Ectodermal cell (in vitro differentiated cells): Measurements from ENCODE around the gene PIH1D1.

ENCODE experiments used
- H3K27ac ChIP-seq: 2 replicates; pipeline ENCODE4 v1.7.0; 2013; ENCODE audit warnings: mild to moderate bottlenecking, low read depth, low read length; ENCODE audit not compliant: insufficient read depth, poor library complexity, severe bottlenecking
- H3K27me3 ChIP-seq: 2 replicates; pipeline ENCODE4 v1.7.0; 2013; ENCODE audit warnings: mild to moderate bottlenecking, low read length; ENCODE audit not compliant: insufficient read depth, control insufficient read depth, poor library complexity, severe bottlenecking
- H3K36me3 ChIP-seq: one replicate; pipeline ENCODE4 v1.7.0; 2013; ENCODE audit warnings: low read length; ENCODE audit not compliant: control insufficient read depth, insufficient read depth
- H3K4me1 ChIP-seq: one replicate; pipeline ENCODE4 v1.7.0; 2013; ENCODE audit warnings: low read length; ENCODE audit not compliant: control insufficient read depth, insufficient read depth
- H3K4me3 ChIP-seq: 2 replicates; pipeline ENCODE4 v1.7.0; 2013; ENCODE audit warnings: low read depth, low read length, control low read depth; ENCODE audit not compliant: insufficient read depth
- H3K9me3 ChIP-seq: 2 replicates; pipeline ENCODE4 v1.7.0; 2013; ENCODE audit warnings: mild to moderate bottlenecking, low read length, moderate library complexity; ENCODE audit not compliant: control insufficient read depth
- WGBS, 2 experiments: methylation state at CpG; one replicate each; pipeline ENCODE4 v1.1.7; 2013; ENCODE audit warnings: missing lambda C conversion rate in 2 of 2; 5-methylcytosine and 5-hydroxymethylcytosine counted together

Gene PIH1D1

DNA sequence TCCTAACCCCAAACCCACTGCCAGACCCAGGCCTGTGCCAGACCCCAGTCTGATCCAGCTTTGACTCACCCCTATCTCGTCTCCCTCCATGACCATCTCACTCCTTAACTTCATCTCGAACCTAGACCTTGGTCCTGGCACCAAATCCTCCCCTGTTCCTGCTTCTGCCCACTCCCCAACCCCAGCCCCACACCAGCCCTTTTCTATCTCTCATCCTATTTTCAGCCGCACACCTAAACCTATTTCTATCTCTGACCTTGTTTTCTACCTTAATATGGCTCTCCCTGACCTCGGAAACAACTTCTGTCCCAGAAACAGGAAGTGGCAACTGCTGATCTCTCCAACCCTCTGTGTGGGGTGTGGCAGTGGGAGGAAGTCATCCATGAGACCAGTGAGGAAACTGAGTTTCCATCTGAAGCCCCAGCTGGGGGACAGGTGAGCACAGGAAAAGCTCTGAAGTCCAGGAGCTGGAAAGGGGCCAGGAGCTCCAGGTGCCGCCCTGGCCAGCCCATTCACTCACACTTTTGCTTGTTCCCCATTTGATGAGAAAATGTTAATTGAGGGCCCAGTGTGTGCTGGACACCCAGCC is 42.1 kb downstream of the PIH1D1 start:
- Histone ChIP-seq H3K4me3 (no peak overlapping the region), H3K27me3 (no peaks in the 10 kb centered on the region), H3K36me3 (no peaks in the 10 kb centered on the region), H3K27ac (no peak overlapping the region), H3K4me1 (peaks cover 10% of the 10 kb centered on the region), H3K9me3 (no peaks in the 10 kb centered on the region)
- 93 to 96% methylated on average over 5 of the region's 5 CpGs for WGBS, 2 experiments

DNA sequence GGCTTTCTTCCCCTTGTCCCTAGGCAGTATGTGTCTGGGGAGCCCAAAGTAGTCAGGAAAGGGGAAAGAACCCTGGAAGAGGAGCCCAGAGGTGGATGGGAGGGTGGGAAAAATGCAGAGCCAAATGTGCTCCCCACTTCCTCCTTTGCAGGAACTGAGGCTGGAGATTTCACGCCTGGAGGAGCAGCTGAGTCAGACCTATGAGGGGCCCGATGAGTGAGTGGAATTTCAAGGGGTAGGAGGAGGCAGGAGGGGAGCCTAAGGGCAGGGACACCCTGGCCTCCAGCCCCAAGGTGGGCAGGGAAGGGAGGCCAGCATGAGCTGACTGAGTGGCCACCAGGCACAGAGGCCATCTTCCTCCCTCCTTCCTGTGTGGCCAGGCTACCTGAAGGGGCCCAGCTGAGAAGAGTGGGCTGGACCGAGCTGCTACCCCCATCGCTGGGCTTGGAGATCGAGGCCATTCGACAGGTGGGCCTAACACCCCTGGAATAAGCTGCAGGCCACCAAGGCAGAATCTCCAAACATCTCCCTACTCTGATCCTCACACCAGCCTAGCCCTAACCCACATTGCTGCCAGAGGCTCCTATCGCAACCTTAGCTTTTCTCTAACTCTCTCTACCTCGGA is 42.7 kb downstream of the PIH1D1 start:
- Histone ChIP-seq H3K4me3 (no peak overlapping the region), H3K27me3 (no peaks in the 10 kb centered on the region), H3K9me3 (no peaks in the 10 kb centered on the region), H3K36me3 (no peaks in the 10 kb centered on the region), H3K4me1 (peaks cover 16% of the 10 kb centered on the region), H3K27ac (no peak overlapping the region)
- WGBS, 2 experiments: 90 to 92% methylated on average over 8 of the region's 8 CpGs

DNA sequence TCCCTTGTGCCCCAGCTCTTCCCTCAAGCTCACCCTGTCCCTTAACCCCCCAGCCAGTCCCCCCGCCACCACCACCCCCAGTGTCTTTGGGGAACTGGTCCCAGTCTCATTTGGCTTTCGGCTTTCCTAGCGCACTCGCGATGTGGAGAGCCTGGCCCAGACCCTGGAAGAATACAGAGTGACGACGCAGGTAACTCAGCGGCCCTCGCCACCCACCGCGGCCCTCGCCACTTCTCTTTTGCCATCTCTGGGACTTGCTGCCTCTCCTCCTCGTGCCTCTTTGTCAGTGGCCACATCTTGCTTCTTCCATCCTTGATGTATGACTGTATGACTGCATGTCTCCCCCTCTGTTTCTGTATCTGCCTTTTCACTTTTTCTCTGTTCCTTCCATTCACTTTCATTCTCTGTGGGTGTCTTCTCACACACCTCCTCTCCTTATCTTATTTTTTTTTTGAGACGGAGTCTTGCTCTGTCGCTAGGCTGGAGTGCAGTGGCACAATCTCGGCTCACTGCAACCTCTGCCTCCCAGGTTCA is 44.1 kb downstream of the PIH1D1 start:
- no peaks in the 10 kb centered on the region for H3K36me3 ChIP-seq
- H3K27ac ChIP-seq: no peak overlapping the region
- no peaks in the 10 kb centered on the region for H3K27me3 ChIP-seq
- no peaks in the 10 kb centered on the region for H3K9me3 ChIP-seq
- WGBS, 2 experiments: 93 to 96% methylated on average over 16 of the region's 16 CpGs
- no peak overlapping the region for H3K4me3 ChIP-seq
- peaks cover 16% of the 10 kb centered on the region for H3K4me1 ChIP-seq

DNA sequence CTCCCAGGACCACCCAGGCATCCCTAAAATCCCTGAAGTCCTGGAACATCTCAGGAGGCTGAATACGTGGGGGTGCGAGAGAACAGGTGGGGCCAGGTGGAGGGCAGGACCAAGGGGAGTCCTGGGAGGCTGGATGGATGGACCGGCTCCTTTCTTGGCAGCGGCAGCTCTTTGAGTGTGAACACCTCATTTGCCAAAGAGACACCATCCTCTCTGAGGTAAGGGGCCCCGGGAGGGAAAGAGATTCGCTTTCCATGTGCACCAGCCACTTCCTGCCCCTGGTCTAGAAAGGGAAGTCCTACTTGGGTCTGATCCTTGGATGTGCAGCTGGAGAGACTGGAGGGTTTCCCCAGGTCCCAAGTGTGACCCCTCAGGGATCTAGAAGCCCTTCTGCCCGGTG is 44.5 kb downstream of the PIH1D1 start:
- Histone ChIP-seq H3K36me3 (no peaks in the 10 kb centered on the region), H3K27ac (no peak overlapping the region), H3K27me3 (no peaks in the 10 kb centered on the region), H3K4me3 (no peak overlapping the region), H3K4me1 (peaks cover 17% of the 10 kb centered on the region), H3K9me3 (no peaks in the 10 kb centered on the region)
- WGBS, 2 experiments: 93 to 94% methylated on average over 7 of the region's 7 CpGs

DNA sequence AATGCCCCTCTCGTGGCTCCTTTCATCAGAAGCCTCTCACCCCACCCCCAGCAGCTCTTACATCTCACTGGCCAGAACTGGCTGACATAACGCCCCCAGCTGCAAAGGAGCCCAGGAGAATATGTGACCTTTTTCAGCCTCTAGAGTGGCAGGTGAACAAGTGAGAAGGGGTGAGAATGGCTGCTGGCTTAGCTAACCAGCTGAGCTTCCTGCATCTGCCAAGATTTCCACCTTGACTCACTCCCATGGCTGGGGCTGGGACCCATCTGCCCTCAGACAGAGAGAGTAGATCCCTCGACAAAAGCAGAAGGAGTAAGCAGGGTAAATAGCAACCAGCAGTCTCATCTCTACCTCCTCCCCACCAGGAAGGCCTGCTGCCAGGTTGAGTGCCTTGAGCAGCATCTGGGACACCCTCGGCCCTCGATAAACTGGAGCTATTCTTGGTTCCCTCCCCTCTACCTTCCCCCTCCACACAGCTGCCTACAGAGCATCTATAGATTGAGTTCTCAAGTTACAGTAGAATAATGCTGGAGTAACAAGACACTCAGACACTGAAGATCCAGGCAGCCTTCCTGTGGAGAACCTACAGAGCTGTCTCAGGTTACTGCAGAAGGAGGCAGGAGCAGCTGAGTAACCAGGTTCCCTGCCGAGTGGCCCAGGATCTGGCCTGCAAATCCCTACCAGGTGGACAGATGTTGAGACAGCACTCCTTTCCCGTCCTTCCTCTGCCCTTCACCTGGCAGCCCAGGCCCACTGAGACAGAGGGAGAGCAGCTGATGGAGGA is 48.0 kb downstream of the PIH1D1 start:
- Histone ChIP-seq H3K36me3 (no peaks in the 10 kb centered on the region), H3K4me3 (peak overlapping the region; percentile 12), H3K9me3 (no peaks in the 10 kb centered on the region), H3K27ac (peak overlapping the region; percentile 83), H3K27me3 (no peaks in the 10 kb centered on the region), H3K4me1 (peaks cover 32% of the 10 kb centered on the region)
- WGBS, 2 experiments: 16 to 21% methylated on average over 7 of the region's 7 CpGs

DNA sequence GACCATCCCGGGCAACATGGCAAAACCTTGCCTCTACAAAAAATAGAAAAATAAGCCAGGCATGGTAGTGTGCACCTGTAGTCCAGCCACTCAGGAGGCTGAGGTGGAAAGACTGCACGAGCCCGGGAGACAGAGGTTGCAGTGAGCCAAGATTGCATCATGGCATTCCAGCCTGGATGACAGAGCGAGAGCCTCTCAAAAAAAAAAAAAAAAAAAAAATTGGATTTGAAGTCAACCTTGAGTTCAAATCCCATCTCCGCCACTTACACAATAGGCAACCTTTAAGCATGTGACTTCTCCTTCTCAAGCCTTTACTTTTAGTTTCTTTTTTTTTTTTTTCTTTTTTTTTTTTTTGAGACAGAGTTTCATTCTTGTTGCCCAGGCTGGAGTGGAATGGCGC is 51.6 kb downstream of the PIH1D1 start:
- WGBS, 2 experiments: 85 to 92% methylated on average over 5 to 6 of the region's 6 CpGs
- no peak overlapping the region for H3K27ac ChIP-seq
- no peaks in the 10 kb centered on the region for H3K36me3 ChIP-seq

DNA sequence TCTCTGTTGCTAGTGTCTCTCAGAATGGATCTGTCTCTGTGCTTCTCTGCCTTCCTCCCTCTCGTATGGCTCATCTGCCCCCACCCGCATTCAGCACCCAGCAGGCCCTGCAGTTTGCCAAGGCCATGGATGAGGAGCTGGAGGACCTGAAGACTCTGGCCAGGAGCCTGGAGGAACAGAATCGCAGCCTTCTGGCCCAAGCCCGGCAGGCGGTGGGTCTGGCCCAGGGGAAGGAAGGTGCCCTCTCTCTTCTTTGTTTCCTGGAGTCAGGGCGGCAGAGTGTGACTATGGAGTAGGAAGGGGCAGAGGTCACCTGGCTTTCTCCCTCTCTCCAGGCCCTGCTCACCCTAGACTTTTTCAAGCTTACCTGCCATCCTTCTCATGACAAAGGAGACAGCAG is 52.7 kb downstream of the PIH1D1 start:
- Histone ChIP-seq H3K36me3 (no peaks in the 10 kb centered on the region), H3K27me3 (no peaks in the 10 kb centered on the region), H3K4me1 (peaks cover 42% of the 10 kb centered on the region), H3K9me3 (no peaks in the 10 kb centered on the region), H3K4me3 (no peak overlapping the region), H3K27ac (no peak overlapping the region)
- WGBS, 2 experiments: 84 to 95% methylated on average over 5 to 6 of the region's 6 CpGs

More for the DNA sequence above, 51.6 kb downstream of the PIH1D1 start:
- Histone ChIP-seq H3K4me1 (peaks cover 47% of the 10 kb centered on the region), H3K4me3 (no peak overlapping the region), H3K27me3 (no peaks in the 10 kb centered on the region), H3K9me3 (no peaks in the 10 kb centered on the region)

DNA sequence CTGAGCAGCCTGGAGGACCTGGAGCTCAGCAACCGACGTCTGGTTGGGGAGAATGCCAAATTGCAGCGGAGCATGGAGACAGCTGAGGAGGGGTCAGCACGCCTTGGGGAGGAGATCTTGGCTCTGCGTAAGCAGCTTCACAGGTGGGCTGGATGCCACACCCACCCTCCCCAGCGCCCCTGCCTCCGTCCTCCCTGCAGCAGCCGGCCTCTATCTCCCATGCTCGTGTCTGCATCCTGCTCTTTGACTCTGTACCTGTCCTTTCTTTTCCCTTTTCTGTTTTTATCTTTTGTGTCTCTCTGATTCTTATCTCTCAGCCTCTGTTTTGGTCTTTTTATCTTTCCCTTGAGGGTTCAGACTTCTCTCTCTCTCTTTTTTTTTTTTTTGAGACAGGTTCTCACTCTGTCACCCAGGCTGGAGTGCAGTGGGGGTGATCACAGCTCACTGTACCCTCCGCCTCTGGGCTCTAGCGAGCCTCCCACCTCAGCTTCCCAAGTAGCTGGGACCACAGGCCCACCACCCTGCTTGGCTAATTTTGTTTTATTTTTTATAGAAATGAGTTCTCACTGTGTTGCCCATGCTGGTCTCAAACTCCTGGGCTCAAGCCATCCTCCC is 53.5 kb downstream of the PIH1D1 start:
- Histone ChIP-seq H3K4me3 (no peak overlapping the region), H3K36me3 (no peaks in the 10 kb centered on the region), H3K27ac (no peak overlapping the region), H3K27me3 (no peaks in the 10 kb centered on the region), H3K4me1 (peaks cover 41% of the 10 kb centered on the region), H3K9me3 (no peaks in the 10 kb centered on the region)
- 67 to 69% methylated on average over 11 of the region's 11 CpGs for WGBS, 2 experiments

DNA sequence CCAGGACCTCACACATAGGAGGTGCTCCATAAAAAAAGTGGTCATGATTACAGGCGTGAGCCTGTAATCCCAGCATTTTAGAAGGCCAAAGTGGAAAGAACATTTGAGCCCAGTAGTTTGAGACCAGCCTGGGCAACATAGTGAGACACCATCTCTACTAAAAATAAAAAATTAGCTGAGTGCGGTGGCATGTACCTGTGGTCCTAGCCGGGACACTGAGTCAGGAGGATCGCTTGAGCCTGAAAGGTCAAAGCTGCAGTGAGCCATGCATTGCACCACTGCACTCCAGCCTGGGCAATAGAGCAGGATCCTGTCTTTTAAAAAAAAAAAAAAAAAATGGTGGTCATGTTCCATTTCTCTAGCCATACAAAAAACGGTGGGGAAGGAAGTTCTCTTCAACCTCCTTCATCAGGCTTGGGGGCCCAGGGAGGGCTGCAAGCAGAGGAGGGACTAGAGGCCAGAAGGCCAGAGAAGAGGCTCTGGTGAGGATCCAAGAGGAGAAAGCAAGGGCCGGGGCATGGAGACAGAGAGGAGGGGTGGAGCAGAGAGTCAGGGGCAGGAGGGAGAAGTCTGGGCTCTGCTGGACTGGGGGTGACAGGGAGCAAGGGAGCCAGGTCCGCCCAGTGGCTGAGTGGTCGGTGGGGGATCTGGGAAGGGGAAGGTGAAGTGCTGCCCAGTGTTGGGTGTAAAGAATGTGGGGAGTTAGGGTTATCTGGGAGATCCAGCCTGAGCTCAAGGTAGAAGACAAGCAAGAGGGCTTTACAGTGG is 54.7 kb downstream of the PIH1D1 start:
- Histone ChIP-seq H3K36me3 (no peaks in the 10 kb centered on the region), H3K27me3 (no peaks in the 10 kb centered on the region), H3K4me3 (no peak overlapping the region), H3K9me3 (no peaks in the 10 kb centered on the region), H3K4me1 (peaks cover 36% of the 10 kb centered on the region), H3K27ac (no peak overlapping the region)
- 93 to 94% methylated on average over 8 of the region's 8 CpGs for WGBS, 2 experiments
